Stimulated activated CD4-positive, alpha-beta T cell treated with anti-CD3 and anti-CD28 coated beads, Interleukin-4, amount 100 ng/mL, for 1 hour (primary cell): Measurements from ENCODE around the gene NHSL2.

ENCODE experiments used
- DNase-seq: peaks from one replicate; pipeline ENCODE4 v3.0.0-alpha.2; 2020

NHSL2 gene

DNA sequence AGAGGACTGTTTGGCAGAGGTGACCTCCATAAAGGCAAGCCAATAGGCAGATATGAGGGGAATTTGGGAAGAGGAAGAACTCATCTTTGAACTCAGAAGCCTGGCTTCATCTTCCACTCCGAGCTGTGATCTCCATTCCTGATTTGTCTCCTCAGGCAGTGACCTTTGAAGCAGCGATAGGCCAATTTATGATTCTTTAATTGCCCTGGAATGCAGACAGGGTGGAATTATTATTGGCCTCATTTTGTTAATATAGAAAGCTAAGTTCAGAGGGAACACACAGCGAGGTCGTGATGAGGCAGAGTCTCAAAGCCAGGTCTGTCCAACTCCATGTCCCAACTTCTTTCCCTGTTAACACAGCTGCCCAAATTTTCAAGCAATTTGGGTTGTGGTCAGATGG is 204.2 kb downstream of the NHSL2 start:
- DNase-seq, result no peak

DNA sequence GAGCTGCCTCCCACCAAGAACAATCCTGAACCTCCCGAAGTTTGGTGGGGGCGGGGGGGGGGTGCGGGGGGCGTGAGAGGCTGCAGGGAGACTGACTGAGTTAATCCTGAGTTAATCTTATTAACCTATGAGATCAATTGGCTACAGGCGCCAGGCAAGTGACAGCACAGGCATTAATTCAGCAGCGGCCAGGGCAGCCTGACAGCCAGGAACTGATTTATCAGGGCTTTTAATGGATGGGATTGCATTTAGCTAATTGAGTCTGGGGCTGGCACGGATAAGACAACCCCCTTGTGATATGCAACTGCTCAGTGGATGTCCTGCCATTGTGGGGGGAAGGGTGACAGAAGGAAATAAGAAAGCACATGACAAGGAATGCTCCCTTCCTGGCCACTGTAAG is 204.7 kb downstream of the NHSL2 start:
- DNase-seq, result no peak

DNA sequence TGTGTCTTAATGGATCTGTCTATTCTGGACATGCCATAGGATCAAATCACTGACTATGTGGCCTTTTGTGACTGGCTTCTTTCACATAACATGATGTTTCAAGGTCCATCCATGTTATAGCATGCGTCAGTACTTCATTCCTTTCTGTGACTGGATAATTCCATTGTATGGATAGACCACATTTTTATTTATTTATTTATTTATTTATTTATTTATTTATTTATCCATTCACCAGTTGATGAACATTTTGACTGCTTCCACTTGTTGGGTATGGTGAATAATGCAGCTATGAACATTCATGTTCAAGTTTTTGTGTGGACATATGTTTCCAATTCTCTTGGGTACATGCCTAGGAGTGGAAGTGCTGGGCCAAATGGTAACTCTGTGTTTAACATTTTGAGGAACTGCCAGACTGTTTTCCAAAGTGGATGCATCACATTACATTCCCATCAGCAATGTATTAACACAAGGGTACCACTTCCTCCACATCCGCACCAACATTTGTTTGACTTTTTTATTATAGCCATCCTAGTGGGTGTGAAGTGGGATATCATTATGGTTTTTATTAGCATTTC is 207.1 kb downstream of the NHSL2 start:
- DNase-seq, result no peak

DNA sequence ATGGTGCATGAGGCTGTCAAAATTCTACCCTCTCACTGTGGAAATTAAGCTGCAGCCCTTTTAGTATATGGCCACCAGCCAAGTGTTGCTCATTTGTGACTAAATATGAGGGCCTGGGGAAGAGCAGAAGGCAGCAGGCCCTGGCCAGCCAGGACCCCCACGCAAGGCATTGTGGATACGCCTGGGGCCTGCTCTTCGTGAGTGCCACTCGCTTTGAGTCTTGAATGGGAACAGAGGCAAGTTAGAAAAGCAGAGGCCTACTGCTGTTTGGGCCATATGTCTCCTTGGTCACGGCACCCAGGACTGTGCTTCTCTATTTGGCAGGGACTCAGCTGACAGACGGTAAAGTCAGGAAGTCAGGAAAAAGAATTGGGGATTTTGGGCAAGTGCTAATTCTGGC is 210.2 kb downstream of the NHSL2 start:
- no peak for DNase-seq

- DNase-seq, result peak; percentile 14
Measured at GRCh38 chrX:72121383-72121782, 210.7 kb downstream of the NHSL2 start.

- no peak for DNase-seq
Measured at GRCh38 chrX:72122621-72123337, 212.1 kb downstream of the NHSL2 start.

DNA sequence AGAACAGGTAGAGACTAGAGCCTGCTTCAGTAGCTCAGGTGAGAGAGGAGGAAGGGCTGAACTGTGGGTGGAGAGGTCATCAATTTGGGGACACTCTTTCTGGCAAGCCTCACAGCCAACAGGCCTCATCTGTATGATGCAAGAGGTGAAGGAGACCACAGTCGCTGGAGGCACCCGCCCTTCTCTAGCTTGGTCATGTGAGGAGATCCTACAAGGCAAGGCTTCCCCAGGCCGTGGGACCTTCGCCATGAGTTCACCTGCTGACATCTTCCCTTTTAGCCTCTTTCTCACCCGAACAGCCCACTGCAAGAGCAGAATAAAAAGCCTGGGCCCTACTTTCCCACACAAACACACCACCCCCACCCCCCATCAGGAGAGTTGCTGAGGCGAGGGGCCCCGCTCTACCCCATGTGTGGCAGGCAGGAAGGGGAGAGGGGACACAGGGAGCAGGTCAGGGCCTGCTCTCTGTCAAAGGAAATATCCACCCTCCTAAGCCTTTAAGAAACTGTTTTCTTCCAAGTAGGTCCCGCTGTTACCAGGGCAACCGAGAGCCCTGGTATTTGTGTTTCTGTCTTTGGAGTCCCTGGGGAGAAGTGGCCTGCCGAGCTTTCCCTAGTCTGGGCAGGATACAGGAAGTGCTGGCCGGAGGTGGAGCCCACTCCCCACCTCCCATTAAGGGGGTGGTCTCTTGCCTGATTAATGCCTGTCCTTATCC is 213.0 kb downstream of the NHSL2 start:
- DNase-seq, result no peak

- no peak for DNase-seq
Measured at GRCh38 chrX:72124540-72125201, 214.0 kb downstream of the NHSL2 start.

- no peak for DNase-seq
Measured at GRCh38 chrX:72125331-72126047, 214.8 kb downstream of the NHSL2 start.

DNA sequence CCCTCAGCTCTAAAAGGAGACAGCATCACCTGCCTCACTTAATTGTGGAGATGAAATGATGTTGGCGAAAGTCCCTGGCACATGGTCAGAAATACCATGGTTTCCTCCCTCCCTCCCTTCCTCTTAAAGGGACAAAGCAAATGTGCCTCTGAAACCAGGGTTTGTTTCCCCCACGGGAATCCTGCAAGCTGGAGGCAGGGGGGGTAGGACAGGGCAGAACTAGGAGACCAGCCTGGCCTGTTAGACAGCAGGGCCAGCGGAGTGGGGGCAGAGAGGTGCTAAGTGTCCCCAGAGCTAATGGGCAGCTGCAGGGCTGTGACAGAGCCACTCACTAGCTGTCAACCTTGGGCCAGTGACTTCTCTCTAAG is 215.4 kb downstream of the NHSL2 start:
- no peak for DNase-seq

DNA sequence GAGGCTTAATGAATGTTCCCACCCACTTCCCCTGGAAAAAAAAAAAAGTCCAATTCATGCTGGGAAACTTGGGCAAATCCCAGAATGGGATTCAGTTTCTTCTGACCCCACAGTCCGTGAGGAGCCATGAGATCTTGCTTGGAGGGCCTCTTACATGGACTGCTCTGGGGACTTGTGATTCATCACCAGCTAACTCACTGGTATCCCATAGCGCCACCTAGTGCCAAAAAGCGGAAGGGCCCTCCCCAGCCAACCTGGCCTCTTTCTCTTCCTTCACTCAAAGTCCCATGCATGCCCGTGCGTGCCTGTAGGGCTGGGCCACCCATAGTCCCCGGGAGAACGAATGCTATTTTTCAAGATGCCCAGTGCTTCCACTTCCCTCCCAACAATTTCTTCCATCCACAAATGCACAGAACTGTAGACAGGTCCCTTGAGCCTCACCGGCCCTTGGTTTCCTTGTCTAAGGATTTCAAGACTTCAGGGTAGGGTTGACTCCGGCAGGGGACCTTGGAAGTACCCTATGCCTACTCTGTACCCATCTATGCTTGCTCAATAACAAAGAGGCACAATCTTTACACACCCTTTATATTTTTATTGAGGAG is 216.0 kb downstream of the NHSL2 start:
- peak; percentile 80 for DNase-seq

DNA sequence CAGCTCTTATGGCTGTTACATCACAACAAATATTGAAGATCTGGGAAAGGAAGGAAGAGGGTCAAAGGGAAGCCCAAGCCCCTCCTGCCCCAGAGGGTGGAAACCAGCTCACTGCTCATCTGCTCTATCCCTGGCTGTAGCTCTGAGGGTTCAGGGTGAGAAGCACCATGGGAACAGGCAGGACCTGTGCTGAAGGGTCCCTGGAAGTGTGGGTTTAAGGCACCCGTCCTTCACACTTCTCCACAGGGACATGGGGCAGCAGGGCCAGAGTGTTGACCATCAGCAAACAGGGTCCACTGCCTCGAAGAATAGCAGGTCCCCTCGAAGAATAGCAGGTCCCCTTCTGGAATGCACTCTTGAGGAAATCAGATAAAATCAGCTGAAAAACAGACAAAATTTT is 216.7 kb downstream of the NHSL2 start:
- DNase-seq, result no peak

GRCh38 chrX:72128183-72128834 is 217.7 kb downstream of the NHSL2 start:
- no peak for DNase-seq

DNA sequence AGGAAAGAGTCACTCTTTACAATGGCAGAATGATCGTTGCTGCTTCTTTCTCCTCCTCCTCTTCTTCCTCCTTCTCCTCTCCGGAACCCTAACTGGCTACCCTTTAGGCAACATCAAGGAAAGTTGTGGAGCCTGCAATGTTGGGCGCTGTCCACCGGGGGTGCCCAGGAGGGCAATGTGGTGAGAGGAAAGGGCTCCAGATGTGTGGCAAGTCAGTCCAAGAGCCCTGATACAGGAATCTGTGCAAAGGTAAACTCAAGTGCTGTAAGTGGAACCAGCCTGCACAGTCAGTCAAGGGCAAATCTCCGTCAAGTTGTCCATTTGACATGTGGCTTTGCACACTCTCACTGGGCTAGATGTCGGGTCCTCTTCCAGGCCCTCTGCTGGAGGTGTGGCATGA is 218.2 kb downstream of the NHSL2 start:
- peak; percentile 24 for DNase-seq

GRCh38 chrX:72129661-72130060 is 219.0 kb downstream of the NHSL2 start:
- DNase-seq, result no peak

DNA sequence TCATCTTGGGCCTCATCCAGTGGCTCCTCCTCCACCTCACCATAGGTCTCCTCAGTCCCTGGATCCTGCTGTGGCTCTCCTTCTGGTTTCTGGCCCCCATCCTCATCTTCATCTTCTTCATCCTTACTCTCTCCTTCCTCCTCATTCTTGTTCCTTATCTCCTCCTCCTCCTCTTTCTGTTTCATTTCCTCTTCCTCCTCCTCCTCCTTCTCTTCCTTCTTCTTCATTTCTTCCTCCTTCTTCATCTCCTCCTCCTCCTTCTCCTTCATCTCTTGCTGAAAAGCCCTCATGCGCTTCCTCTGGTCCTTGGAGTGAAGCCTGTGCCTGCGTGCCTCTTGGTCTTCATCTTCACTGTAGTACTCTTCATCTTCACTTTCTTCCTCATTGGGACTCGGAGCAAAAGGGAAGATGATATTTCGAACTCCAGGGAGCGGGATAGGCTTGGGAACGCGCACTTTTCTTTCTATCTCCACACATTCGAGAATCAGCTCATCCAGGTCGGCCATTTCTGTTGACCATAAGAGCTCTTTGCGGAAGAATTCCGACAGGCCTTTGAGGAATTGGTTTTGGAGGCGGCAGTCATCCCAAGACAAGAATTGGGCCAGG is 219.6 kb downstream of the NHSL2 start:
- no peak for DNase-seq

DNA sequence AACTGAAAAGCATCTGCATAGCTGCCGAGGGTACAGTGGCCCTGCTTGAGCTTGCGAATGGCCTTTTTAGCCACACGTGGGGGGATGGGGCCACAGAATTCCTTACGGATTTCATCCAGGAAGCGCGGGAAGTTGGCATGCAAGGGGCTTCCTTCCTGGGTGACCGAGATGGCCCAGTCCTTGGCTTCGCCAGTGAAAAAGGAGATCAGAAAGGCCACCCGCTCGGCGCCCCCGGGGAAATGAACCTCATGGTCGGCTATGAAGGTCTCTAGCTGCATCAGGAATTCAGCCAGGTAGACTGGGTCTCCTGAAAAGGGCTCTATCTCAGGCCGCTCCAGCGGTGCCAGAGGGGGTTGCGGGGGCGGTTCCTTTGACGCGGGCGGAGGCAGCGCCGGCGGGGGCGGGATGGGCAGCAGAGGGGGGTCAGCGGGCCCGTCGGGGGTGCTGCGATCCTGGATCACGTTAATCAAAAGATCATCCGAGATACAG is 220.2 kb downstream of the NHSL2 start:
- DNase-seq, result no peak

DNA sequence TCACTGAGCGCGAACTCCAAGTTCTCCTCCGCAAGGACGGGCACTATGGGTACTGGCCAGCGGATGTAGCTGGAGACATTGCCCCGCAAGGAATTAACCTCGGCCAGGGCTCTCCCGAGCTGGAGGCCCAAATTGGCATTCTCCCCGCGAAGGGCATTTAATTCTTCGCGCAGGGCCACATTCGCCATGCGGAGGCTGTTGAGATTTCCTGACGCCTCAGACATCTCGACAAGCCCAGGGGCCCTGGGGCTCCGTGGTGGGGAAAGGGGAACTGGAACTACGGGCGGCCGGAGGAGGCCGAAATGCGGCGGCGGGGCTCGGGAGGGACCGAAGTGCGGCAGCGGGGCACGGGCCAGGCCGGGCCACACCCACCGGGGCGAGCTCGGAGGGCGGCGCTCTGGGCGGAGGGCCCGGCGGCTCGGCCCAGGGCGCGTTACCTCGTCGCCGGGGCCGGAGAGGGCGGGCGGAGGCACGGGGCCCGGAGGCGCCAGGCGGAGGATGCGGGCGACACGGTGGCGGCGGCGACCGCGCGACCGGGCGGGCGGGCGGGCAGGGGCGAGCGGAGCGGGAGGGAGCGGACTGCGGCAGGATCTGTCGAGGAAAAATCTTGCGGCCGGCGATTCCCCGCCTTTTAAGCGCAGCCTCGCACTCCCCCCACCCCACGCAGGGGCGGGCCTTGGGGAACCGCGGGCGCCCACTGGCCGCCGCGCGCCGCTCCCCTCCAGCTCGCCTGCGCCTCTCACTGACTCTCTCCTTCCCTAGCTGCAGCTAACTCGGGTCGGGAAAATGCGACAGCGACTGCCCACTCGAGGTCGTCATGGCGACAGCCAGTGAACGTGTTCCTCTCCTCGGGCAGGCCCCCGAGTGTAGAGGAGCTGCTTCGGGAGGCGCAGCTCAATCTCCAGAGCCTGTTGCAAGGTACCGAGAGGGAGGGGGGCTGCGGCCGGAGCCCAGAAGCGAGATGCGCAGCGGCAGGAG is 221.0 kb downstream of the NHSL2 start, which contains the start of gene RTL5:
RTL5 (minus strand) TSS at position 599 of the 978 bp plus-strand sequence.
- DNase-seq, result peak; percentile 52

- no peak for DNase-seq
Measured at GRCh38 chrX:72132456-72132855, 221.8 kb downstream of the NHSL2 start.
